ENCODE results near the gene YTHDC1. TPM values are rescaled to one million over a fixed set of nuclear protein-coding genes. Genes with fewer than 3 reads are reported as not detected.

Gene YTHDC1
- total RNA-seq, 1 experiment from 2014 or later = 44.5 TPM

- intact Hi-C loops (cut with micrococcal nuclease; ENCODE audit: unreplicated experiment) = no loop called here
- ChIA-PET CTCF (no interaction called here), POLR2A (no interaction called here)
- Histone ChIP-seq H3K9me3 (ENCODE audit: control insufficient read depth, insufficient read depth, low read depth, low read length) (no peaks in the 10 kb centered on the region), H3K4me3 (ENCODE audit: low read depth in 2 of 2, low read length in 2 of 2) (no peak overlapping the region), H3K27ac (ENCODE audit: low read length) (no peak overlapping the region), H3K27me3 (ENCODE audit: control insufficient read depth, insufficient read depth, low read length) (no peaks in the 10 kb centered on the region), H3K4me1 (ENCODE audit: control insufficient read depth, insufficient read depth, low read length) (peaks cover 13% of the 10 kb centered on the region), H3K36me3 (ENCODE audit: control insufficient read depth, insufficient read depth, low read length) (no peaks in the 10 kb centered on the region; the same call in 1 of the 2 replicates)
- TF ChIP-seq CTCF (IDR thresholded peaks at IDR 0.05) (no peak), REST (IDR thresholded peaks at IDR 0.05; ENCODE audit: insufficient read depth in 1 of 2, low read depth in 2 of 2, low read length in 1 of 2) (no peak), POLR2AphosphoS5 (IDR thresholded peaks at IDR 0.05; ENCODE audit: low read depth, low read length) (no peak), TCF7L2 (IDR thresholded peaks at IDR 0.05; ENCODE audit: low read depth, low read length) (no peak), SIN3A (IDR thresholded peaks at IDR 0.05; ENCODE audit: borderline replicate concordance, insufficient read depth, low read depth, low read length) (no peak)
- ATAC-seq (no peak), DNase-seq (ENCODE audit: low read depth, low spot score) (no peak)
- no TSS peak for BruUV-seq (replicated peaks)
- in situ Hi-C loops (cut with HindIII; ENCODE audit: low pct_unique_long_range_greater_than_20kb, low sequenced_read_pairs) = no loop called here
Measured at GRCh38 chr4:68344049-68344448, 5.8 kb downstream of the YTHDC1 start.

DNA sequence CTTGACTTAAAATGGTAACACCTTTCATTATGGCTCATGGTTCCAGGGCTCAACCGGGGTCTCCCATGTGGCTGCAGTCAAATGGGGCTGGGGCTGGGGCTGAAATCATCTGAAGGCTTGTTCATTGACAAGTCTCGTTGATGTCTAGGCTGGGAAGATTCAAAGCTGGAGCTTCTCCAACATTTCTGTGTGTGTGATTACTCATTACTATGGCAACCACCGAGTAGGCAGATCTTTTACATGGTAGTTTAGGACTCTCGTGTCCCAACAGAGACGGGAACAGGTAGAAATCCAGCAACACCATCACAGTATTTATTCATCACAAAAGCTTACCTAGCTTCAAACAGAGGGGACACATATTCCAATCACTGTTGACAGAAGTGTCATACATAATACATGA is 7.8 kb downstream of the YTHDC1 start:
- peaks cover 6% of the 10 kb centered on the region; the same call in 1 of the 2 replicates for H3K36me3 ChIP-seq (ENCODE audit: control insufficient read depth, insufficient read depth, low read length)
- no peak overlapping the region for H3K27ac ChIP-seq (ENCODE audit: low read length)
- H3K9me3 ChIP-seq (ENCODE audit: control insufficient read depth, insufficient read depth, low read depth, low read length) = no peaks in the 10 kb centered on the region
- DNase-seq (ENCODE audit: low read depth, low spot score) = no peak
- in situ Hi-C loops (cut with HindIII; ENCODE audit: low pct_unique_long_range_greater_than_20kb, low sequenced_read_pairs) = no loop called here
- ATAC-seq = no peak
- ChIA-PET CTCF (no interaction called here), POLR2A (no interaction called here)
- intact Hi-C loops (cut with micrococcal nuclease; ENCODE audit: unreplicated experiment) = no loop called here
- no TSS peak for BruUV-seq (replicated peaks)
- TF ChIP-seq POLR2AphosphoS5 (IDR thresholded peaks at IDR 0.05; ENCODE audit: low read depth, low read length) = no peak
- TF ChIP-seq CTCF (IDR thresholded peaks at IDR 0.05) = no peak
- no peak for TF ChIP-seq REST (IDR thresholded peaks at IDR 0.05; ENCODE audit: insufficient read depth in 1 of 2, low read depth in 2 of 2, low read length in 1 of 2)
- no peak for TF ChIP-seq SIN3A (IDR thresholded peaks at IDR 0.05; ENCODE audit: borderline replicate concordance, insufficient read depth, low read depth, low read length)
- no peak for TF ChIP-seq TCF7L2 (IDR thresholded peaks at IDR 0.05; ENCODE audit: low read depth, low read length)
- H3K27me3 ChIP-seq (ENCODE audit: control insufficient read depth, insufficient read depth, low read length) = no peaks in the 10 kb centered on the region
- peaks cover 10% of the 10 kb centered on the region for H3K4me1 ChIP-seq (ENCODE audit: control insufficient read depth, insufficient read depth, low read length)
- H3K4me3 ChIP-seq (ENCODE audit: low read depth in 2 of 2, low read length in 2 of 2) = no peak overlapping the region

Data from Panc1 (cell line).